Fibroblast of mammary gland (primary cell): ENCODE results near the gene MVP.

ENCODE experiments used
- DNase-seq: peaks from one replicate; pipeline ENCODE4 v3.0.0-alpha.2; 2010; ENCODE audit warnings: low read depth
- H3K4me3 ChIP-seq: 2 replicates; pipeline ENCODE4 v1.5.1; 2011; ENCODE audit warnings: low read depth, mild to moderate bottlenecking, low read length, moderate library complexity; ENCODE audit not compliant: control insufficient read depth
- CTCF ChIP-seq: conservative IDR thresholded peaks from 2 replicates; pipeline ENCODE4 v1.5.1; 2011; ENCODE audit warnings: low read depth, low read length, inconsistent platforms; ENCODE audit not compliant: control insufficient read depth, insufficient read depth

Gene MVP

GRCh38 chr16:29844575-29845331 lies 24.5 kb downstream of the MVP start:
- no peak for TF ChIP-seq CTCF
- DNase-seq, result peak; percentile 71
- no peak overlapping the region for H3K4me3 ChIP-seq

- H3K4me3 ChIP-seq, result no peak overlapping the region
- TF ChIP-seq CTCF, result no peak
- DNase-seq, result no peak
Measured at GRCh38 chr16:29845656-29846055, 25.4 kb downstream of the MVP start.

GRCh38 chr16:29848420-29849297 lies 28.4 kb downstream of the MVP start:
- no peak overlapping the region for H3K4me3 ChIP-seq
- peak; percentile 71 for DNase-seq
- TF ChIP-seq CTCF, result peak; percentile 93

GRCh38 chr16:29849505-29849904 lies 29.2 kb downstream of the MVP start:
- DNase-seq, result no peak
- no peak overlapping the region for H3K4me3 ChIP-seq
- no peak for TF ChIP-seq CTCF

GRCh38 chr16:29850998-29851397 lies 30.7 kb downstream of the MVP start:
- no peak for DNase-seq
- TF ChIP-seq CTCF, result no peak
- no peak overlapping the region for H3K4me3 ChIP-seq

- TF ChIP-seq CTCF, result no peak
- DNase-seq, result peak; percentile 91
- no peak overlapping the region for H3K4me3 ChIP-seq
Measured at GRCh38 chr16:29852654-29853053, 32.4 kb downstream of the MVP start.
